ENCODE results near the gene RRP7A. TPM values are rescaled to one million over a fixed set of nuclear protein-coding genes. Genes with fewer than 3 reads are reported as not detected.
"Not testable (repeated sequence)": the region's sequence is repeated elsewhere in the genome, so short reads cannot be mapped to it uniquely, and the experiment has no call there.

RRP7A gene
- total RNA-seq, 1 experiment from 2014 or later, result 72.2 TPM

GRCh38 chr22:42511401-42511891 is 8.2 kb downstream of the RRP7A start:
- no TSS peak for BruUV-seq (replicated peaks)
- H3K4me1 Mint-ChIP-seq (ENCODE audit: low read depth, unreplicated experiment), result no peaks in the 10 kb centered on the region
- Histone ChIP-seq H3K27me3 (replicated peaks; ENCODE audit: control insufficient read depth, insufficient read depth, low read length) (no peaks in the 10 kb centered on the region), H3K9me3 (no peaks in the 10 kb centered on the region), H3K4me3 (ENCODE audit: low read depth, low read length) (no peak overlapping the region), H3K36me3 (ENCODE audit: control insufficient read depth, insufficient read depth, low read length) (no peaks in the 10 kb centered on the region; the same call in 1 of the 2 replicates), H3K4me1 (no peaks in the 10 kb centered on the region)
- POLR2A ChIA-PET, result no interaction called here
- H3K27me3 Mint-ChIP-seq (ENCODE audit: insufficient read depth, unreplicated experiment), result no peaks in the 10 kb centered on the region
- TF ChIP-seq CTCF (IDR thresholded peaks at IDR 0.05; ENCODE audit: insufficient read depth in 1 of 2, low read depth in 1 of 2, low read length in 1 of 2, severe bottlenecking in 1 of 2, unreplicated experiment in 1 of 2), result no peak
- CTCF ChIA-PET, result no interaction called here
- intact Hi-C loops (cut with micrococcal nuclease; ENCODE audit: unreplicated experiment), result no loop called here
- no peak overlapping the region for H3K27ac Mint-ChIP-seq (ENCODE audit: unreplicated experiment)
- no peak for DNase-seq
- H3K4me3 Mint-ChIP-seq (ENCODE audit: unreplicated experiment), result no peak overlapping the region
- no peaks in the 10 kb centered on the region for H3K9me3 Mint-ChIP-seq (ENCODE audit: unreplicated experiment)
- H3K36me3 Mint-ChIP-seq (ENCODE audit: insufficient read depth, unreplicated experiment), result peaks cover 36% of the 10 kb centered on the region

- Histone ChIP-seq H3K4me1 (no peaks in the 10 kb centered on the region), H3K36me3 (ENCODE audit: control insufficient read depth, insufficient read depth, low read length) (no peaks in the 10 kb centered on the region), H3K27me3 (replicated peaks; ENCODE audit: control insufficient read depth, insufficient read depth, low read length) (no peaks in the 10 kb centered on the region), H3K9me3 (no peaks in the 10 kb centered on the region), H3K4me3 (ENCODE audit: low read depth, low read length) (no peak overlapping the region)
- intact Hi-C loops (cut with micrococcal nuclease; ENCODE audit: unreplicated experiment), result no loop called here
- Mint-ChIP-seq H3K4me1 (ENCODE audit: low read depth, unreplicated experiment) (no peaks in the 10 kb centered on the region), H3K27me3 (ENCODE audit: insufficient read depth, unreplicated experiment) (no peaks in the 10 kb centered on the region), H3K27ac (ENCODE audit: unreplicated experiment) (no peak overlapping the region), H3K36me3 (ENCODE audit: insufficient read depth, unreplicated experiment) (peaks cover 35% of the 10 kb centered on the region), H3K9me3 (ENCODE audit: unreplicated experiment) (no peaks in the 10 kb centered on the region), H3K4me3 (ENCODE audit: unreplicated experiment) (no peak overlapping the region)
- ChIA-PET CTCF (no interaction called here), POLR2A (no interaction called here)
- no TSS peak for BruUV-seq (replicated peaks)
- DNase-seq, result no peak
- no peak for TF ChIP-seq CTCF (IDR thresholded peaks at IDR 0.05; ENCODE audit: insufficient read depth in 1 of 2, low read depth in 1 of 2, low read length in 1 of 2, severe bottlenecking in 1 of 2, unreplicated experiment in 1 of 2)
These were observed 10.0 kb downstream of the RRP7A start for GRCh38 chr22:42509548-42509947.

- H3K27me3 Mint-ChIP-seq (ENCODE audit: insufficient read depth, unreplicated experiment); BruUV-seq (replicated peaks); POLR2A ChIA-PET; H3K4me1 Mint-ChIP-seq (ENCODE audit: low read depth, unreplicated experiment); CTCF ChIA-PET; H3K9me3 Mint-ChIP-seq (ENCODE audit: unreplicated experiment); intact Hi-C loops (cut with micrococcal nuclease; ENCODE audit: unreplicated experiment); DNase-seq; H3K4me3 Mint-ChIP-seq (ENCODE audit: unreplicated experiment); H3K27me3 ChIP-seq (replicated peaks; ENCODE audit: control insufficient read depth, insufficient read depth, low read length); H3K9me3 ChIP-seq; H3K27ac Mint-ChIP-seq (ENCODE audit: unreplicated experiment); H3K36me3 ChIP-seq (ENCODE audit: control insufficient read depth, insufficient read depth, low read length); H3K4me1 ChIP-seq; H3K4me3 ChIP-seq (ENCODE audit: low read depth, low read length): not testable (repeated sequence)
- peaks cover 30% of the 10 kb centered on the region for H3K36me3 Mint-ChIP-seq (ENCODE audit: insufficient read depth, unreplicated experiment)
These were observed 10.6 kb downstream of the RRP7A start for GRCh38 chr22:42508975-42509364.

GRCh38 chr22:42508327-42508974 is 11.1 kb downstream of the RRP7A start:
- DNase-seq; H3K27me3 Mint-ChIP-seq (ENCODE audit: insufficient read depth, unreplicated experiment); H3K27me3 ChIP-seq (replicated peaks; ENCODE audit: control insufficient read depth, insufficient read depth, low read length); H3K9me3 Mint-ChIP-seq (ENCODE audit: unreplicated experiment); H3K4me1 Mint-ChIP-seq (ENCODE audit: low read depth, unreplicated experiment); BruUV-seq (replicated peaks); intact Hi-C loops (cut with micrococcal nuclease; ENCODE audit: unreplicated experiment); H3K4me3 Mint-ChIP-seq (ENCODE audit: unreplicated experiment); H3K36me3 ChIP-seq (ENCODE audit: control insufficient read depth, insufficient read depth, low read length); CTCF ChIA-PET; POLR2A ChIA-PET; H3K27ac Mint-ChIP-seq (ENCODE audit: unreplicated experiment); H3K9me3 ChIP-seq; H3K4me1 ChIP-seq; H3K4me3 ChIP-seq (ENCODE audit: low read depth, low read length): not testable (repeated sequence)
- peaks cover 29% of the 10 kb centered on the region for H3K36me3 Mint-ChIP-seq (ENCODE audit: insufficient read depth, unreplicated experiment)

Data from Caco-2 (cell line).